GM04504 (cell line): Measurements from ENCODE around the gene FIBP.

Source experiments
- DNase-seq: peaks from one replicate; pipeline ENCODE4 v3.0.0-alpha.2; 2012; ENCODE audit warnings: low read depth

Gene FIBP

GRCh38 chr11:65888163-65888814 is at the start of gene FIBP:
FIBP (minus strand) TSS chr11:65888471; CDS start chr11:65888418, 53 bp downstream.
- DNase-seq, result peak; percentile 95

- DNase-seq, result no peak
These were observed 49.5 kb upstream of the FIBP start for GRCh38 chr11:65937766-65938165.

GRCh38 chr11:65934014-65934413 is 45.7 kb upstream of the FIBP start:
- no peak for DNase-seq

- DNase-seq, result no peak
These were observed 44.3 kb upstream of the FIBP start for GRCh38 chr11:65932558-65932919.

- DNase-seq, result no peak
These were observed 43.7 kb upstream of the FIBP start for GRCh38 chr11:65931773-65932557.

- no peak for DNase-seq
These were observed 40.4 kb upstream of the FIBP start for GRCh38 chr11:65928667-65929066.

- no peak for DNase-seq
These were observed 39.7 kb upstream of the FIBP start for GRCh38 chr11:65927904-65928397.

- DNase-seq, result no peak
These were observed 37.1 kb upstream of the FIBP start for GRCh38 chr11:65925397-65925796.

GRCh38 chr11:65922565-65922964 is 34.3 kb upstream of the FIBP start:
- DNase-seq, result no peak

- DNase-seq, result no peak
These were observed 33.6 kb upstream of the FIBP start for GRCh38 chr11:65921876-65922275.

GRCh38 chr11:65921033-65921555 is 32.8 kb upstream of the FIBP start:
- no peak for DNase-seq

- no peak for DNase-seq
These were observed 32.1 kb upstream of the FIBP start for GRCh38 chr11:65920372-65920802.

- DNase-seq, result no peak
These were observed 31.5 kb upstream of the FIBP start for GRCh38 chr11:65919573-65920371.

- peak; percentile 96 for DNase-seq
These were observed 30.9 kb upstream of the FIBP start, which contains the start of gene DRAP1 for GRCh38 chr11:65919141-65919572. DRAP1 (plus strand) TSS chr11:65919426; CDS start chr11:65919502, 76 bp downstream.

- DNase-seq, result no peak
These were observed 30.2 kb upstream of the FIBP start, which contains the start of gene C11orf68 for GRCh38 chr11:65918211-65919140. C11orf68 (minus strand) TSS chr11:65919062; CDS start chr11:65919031, 31 bp downstream.

- no peak for DNase-seq
These were observed 29.4 kb upstream of the FIBP start for GRCh38 chr11:65917434-65918210.

GRCh38 chr11:65917077-65917433 is 28.8 kb upstream of the FIBP start:
- no peak for DNase-seq

- DNase-seq, result no peak
These were observed 28.1 kb upstream of the FIBP start for GRCh38 chr11:65916391-65916790.

GRCh38 chr11:65915821-65916251 is 27.6 kb upstream of the FIBP start:
- DNase-seq, result peak; percentile 98
